ENCODE data around the gene KYAT1.

Gene KYAT1

DNA sequence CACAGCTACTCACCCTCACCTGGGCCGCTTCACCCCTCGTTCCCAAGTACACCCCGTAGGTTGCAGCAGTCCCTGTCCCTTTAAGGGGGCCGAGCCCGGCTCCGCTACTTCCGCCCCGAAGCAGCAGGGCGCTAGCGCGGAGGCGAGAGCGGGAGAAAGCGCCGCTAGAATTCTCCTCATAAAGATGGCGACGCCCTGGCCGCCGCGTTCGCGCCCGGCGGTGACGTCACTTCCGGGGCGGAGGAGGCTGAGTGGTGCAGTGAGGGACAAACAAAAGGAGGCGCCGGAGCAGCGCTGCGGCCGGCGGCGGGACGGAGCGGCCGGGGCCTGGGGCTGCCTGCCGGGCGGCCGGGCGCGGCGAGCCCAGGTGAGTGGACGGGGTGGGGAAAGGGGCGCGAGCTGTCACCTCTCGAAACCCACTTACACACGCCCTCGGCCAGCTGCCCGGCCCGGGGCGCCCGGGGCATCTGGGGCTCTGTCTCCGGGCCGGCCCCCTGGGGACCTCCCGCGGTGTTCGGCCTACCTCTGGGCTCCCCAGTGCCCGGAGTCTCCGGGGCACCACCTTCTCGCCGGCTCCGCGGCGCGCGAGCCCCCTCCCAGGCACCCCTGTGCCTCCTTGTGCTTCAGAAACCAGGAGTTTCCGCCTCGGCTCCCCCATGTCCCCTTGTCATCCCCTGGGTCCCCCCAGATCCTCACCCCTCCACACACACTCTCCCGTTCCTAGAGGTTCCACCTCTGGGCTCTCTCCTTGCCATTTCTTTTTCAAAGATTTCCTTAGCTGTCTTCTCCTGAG lies at the start of gene KYAT1, which contains the start of gene LRRC8A:
Gene KYAT1, minus strand, starts transcription at position 67 of the 793 bp plus-strand sequence. CDS start 36,545 bp downstream, outside the sequence.
Gene LRRC8A, plus strand, starts transcription at position 250 of the 793 bp plus-strand sequence. CDS start 25,032 bp downstream, outside the sequence.
- Histone ChIP-seq H3K27me3 (ENCODE audit: control insufficient read depth in 5 of 5, insufficient read depth in 4 of 5, low read length in 5 of 5) (no peaks in the 10 kb centered on the region), H3K4me1 (ENCODE audit: control insufficient read depth in 5 of 5, insufficient read depth in 5 of 5, low read length in 5 of 5) (peaks cover 16 to 69% (median 55%) of the 10 kb centered on the region in 5 donors), H3K27ac (ENCODE audit: low read depth, low read length) (peak within 1 kb of the TSS; percentile 84), H3K4me3 (ENCODE audit: low read depth in 1 of 5, low read length in 5 of 5) (peak within 1 kb of the TSS; percentile 76 to 94 (median 88)), H3K9me3 (ENCODE audit: control insufficient read depth in 5 of 5, low read length in 5 of 5) (no peaks in the 10 kb centered on the region), H3K9ac (ENCODE audit: low read length in 5 of 5) (peak within 1 kb of the TSS; percentile 83 to 95 (median 87)), H3K36me3 (ENCODE audit: control insufficient read depth in 5 of 5, insufficient read depth in 5 of 5, low read length in 5 of 5) (peaks cover 0 to 19% (median 15%) of the 10 kb centered on the region in 5 donors)

DNA sequence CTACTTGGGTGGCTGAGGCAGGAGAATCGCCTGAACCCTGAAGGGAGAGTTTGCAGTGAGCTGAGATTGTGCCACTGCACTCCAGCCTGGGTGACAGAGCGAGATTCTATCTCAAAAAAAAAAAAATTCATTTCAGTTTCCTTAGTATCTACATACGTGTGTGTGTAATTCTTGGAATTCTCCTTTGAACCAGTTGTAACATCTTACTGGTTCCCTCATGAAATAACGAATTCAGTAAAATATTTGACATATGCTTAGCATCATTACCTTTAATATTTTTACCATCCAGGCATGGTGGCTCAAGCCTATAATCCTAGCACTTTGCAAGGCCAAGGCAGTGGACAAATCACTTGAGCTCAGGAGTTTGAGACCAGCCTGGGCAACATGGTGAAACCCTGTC lies 47.8 kb upstream of the KYAT1 start:
- Histone ChIP-seq H3K9ac (ENCODE audit: low read length in 5 of 5) (no peak overlapping the region), H3K4me1 (ENCODE audit: control insufficient read depth in 5 of 5, insufficient read depth in 5 of 5, low read length in 5 of 5) (peaks cover 0 to 10% (median 2%) of the 10 kb centered on the region in 5 donors), H3K27ac (ENCODE audit: low read depth, low read length) (no peak overlapping the region), H3K36me3 (ENCODE audit: control insufficient read depth in 5 of 5, insufficient read depth in 5 of 5, low read length in 5 of 5) (peaks cover 0 to 10% (median 2%) of the 10 kb centered on the region in 5 donors), H3K4me3 (ENCODE audit: low read depth in 1 of 5, low read length in 5 of 5) (no peak overlapping the region), H3K9me3 (ENCODE audit: control insufficient read depth in 5 of 5, low read length in 5 of 5) (no peaks in the 10 kb centered on the region), H3K27me3 (ENCODE audit: control insufficient read depth in 5 of 5, insufficient read depth in 4 of 5, low read length in 5 of 5) (no peaks in the 10 kb centered on the region)

DNA sequence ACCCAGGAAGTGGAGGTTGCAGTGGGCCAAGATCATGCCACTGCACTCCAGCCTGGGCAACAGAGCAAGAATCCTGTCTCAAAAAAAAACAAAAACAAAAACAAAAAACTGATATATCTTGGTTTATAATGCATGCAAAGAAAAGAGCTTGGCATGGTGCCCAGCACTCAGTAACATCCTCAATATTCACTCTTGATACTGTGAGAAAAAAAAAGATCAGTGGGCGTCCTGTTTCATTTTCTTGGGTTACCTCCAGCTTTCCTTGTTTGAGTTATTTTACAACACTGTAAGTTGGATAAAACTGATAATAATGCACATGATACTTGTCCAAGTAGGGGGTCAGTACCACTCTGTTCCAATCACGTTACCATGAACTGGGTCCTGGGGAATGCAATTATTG lies 46.9 kb upstream of the KYAT1 start:
- Histone ChIP-seq H3K4me3 (ENCODE audit: low read depth in 1 of 5, low read length in 5 of 5) (no peak overlapping the region), H3K27ac (ENCODE audit: low read depth, low read length) (no peak overlapping the region), H3K27me3 (ENCODE audit: control insufficient read depth in 5 of 5, insufficient read depth in 4 of 5, low read length in 5 of 5) (no peaks in the 10 kb centered on the region), H3K4me1 (ENCODE audit: control insufficient read depth in 5 of 5, insufficient read depth in 5 of 5, low read length in 5 of 5) (peaks cover 0 to 10% (median 2%) of the 10 kb centered on the region in 5 donors), H3K9me3 (ENCODE audit: control insufficient read depth in 5 of 5, low read length in 5 of 5) (no peaks in the 10 kb centered on the region), H3K9ac (ENCODE audit: low read length in 5 of 5) (no peak overlapping the region), H3K36me3 (ENCODE audit: control insufficient read depth in 5 of 5, insufficient read depth in 5 of 5, low read length in 5 of 5) (peaks cover 0 to 7% (median 2%) of the 10 kb centered on the region in 5 donors)

DNA sequence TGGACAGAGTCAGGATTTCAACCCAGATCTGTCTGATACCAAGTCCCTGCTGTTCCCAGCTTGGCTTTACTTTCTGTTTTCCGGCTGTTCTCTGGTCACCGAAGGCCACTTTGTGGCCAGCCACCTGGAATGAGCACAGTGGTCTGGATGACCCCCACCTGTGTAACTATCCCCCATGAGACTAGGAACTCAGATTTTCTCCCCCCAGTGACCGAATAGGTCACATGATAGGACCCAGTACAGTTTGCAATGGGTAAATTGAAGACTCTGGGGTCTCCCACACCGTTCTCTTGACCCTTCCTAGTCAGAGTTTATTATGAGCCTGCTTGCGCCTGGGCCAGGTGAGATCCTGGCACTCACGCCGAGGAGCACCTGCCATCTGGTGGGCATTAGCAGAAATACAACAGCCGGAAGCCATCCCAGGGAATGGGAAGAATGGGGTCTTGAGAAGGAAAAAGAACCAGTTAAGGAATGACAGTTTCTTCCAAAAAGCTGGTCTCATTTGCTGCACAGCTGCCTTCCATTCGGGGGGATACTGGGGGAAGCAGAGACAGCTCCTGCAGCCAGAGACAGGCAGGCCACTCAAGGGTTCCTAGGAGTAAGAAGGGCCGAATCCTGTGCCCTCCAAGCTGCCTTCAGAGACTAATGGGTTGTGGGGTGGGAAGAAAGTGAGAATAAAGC lies 46.1 kb upstream of the KYAT1 start:
- Histone ChIP-seq H3K27me3 (ENCODE audit: control insufficient read depth in 5 of 5, insufficient read depth in 4 of 5, low read length in 5 of 5) (no peaks in the 10 kb centered on the region), H3K36me3 (ENCODE audit: control insufficient read depth in 5 of 5, insufficient read depth in 5 of 5, low read length in 5 of 5) (peaks cover 0 to 5% (median 2%) of the 10 kb centered on the region in 5 donors), H3K4me3 (ENCODE audit: low read depth in 1 of 5, low read length in 5 of 5) (no peak overlapping the region), H3K9me3 (ENCODE audit: control insufficient read depth in 5 of 5, low read length in 5 of 5) (no peaks in the 10 kb centered on the region), H3K4me1 (ENCODE audit: control insufficient read depth in 5 of 5, insufficient read depth in 5 of 5, low read length in 5 of 5) (peaks cover 2 to 10% (median 7%) of the 10 kb centered on the region in 5 donors), H3K9ac (ENCODE audit: low read length in 5 of 5) (no peak overlapping the region), H3K27ac (ENCODE audit: low read depth, low read length) (no peak overlapping the region)

DNA sequence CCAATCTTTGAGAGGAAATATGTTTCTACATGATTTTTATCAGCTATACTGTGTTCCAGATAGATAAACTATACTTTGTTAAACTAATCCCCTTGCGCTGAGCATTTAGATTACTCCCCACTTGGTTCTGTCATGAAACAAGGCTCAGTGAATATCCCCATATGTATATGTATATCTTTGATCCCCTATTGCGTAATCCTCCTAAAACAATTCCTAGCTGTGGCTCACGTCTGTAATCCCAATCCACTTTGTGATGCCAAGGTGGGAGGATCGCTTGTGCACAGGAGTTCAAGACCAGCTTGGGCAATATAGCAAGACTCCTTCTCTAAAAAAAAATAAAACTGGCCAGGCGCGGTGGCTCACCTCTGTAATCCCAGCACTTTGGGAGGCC lies 41.7 kb upstream of the KYAT1 start:
- H3K4me3 ChIP-seq (ENCODE audit: low read depth in 1 of 5, low read length in 5 of 5), result no peak overlapping the region
- no peak overlapping the region for H3K27ac ChIP-seq (ENCODE audit: low read depth, low read length)

DNA sequence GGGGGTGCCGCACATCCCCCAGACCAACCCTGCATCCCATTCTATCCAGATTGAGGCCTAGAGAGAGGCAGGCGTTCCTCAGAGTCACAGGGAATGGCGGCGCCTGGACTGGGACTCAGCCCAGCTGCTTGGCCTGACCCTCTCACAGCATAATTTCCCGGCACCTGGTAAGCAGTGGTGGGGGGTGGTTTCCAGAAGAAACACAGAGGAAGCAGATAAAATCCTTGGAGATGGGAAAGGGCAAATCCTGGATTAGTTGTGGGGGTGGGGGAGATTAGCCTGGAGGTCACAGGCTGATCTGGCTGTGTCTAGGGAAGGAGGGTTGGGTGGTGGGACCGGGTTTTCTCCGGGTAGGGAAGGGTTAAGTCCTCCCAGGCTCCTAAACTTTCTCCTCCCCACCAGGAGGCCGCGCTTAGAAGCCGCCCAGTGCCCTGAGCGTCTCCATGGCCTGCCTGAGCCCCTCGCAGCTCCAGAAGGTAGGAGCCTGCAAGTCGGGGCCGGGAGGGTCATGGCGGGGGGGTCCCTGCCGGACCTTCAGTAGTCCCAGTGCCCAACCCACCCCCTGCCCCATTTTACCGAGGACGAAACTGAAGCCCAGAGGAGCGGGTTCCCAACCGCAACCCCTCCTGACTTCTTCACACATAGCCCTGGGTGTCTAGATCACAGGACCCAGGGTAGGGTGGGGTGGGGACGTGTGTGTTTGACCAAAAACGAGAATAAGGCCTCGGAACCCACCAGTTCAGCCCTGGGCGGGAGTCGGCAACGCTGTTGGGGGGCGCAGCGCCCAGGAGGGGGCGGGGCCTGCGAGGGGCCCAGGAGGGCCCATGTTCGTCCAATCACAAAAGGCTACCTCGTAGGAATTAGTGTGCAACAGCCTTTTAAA lies 40.4 kb upstream of the KYAT1 start:
- H3K4me1 ChIP-seq (ENCODE audit: control insufficient read depth in 5 of 5, insufficient read depth in 5 of 5, low read length in 5 of 5), result peaks cover 8 to 45% (median 40%) of the 10 kb centered on the region in 5 donors
- peaks cover 0 to 11% (median 9%) of the 10 kb centered on the region in 5 donors for H3K36me3 ChIP-seq (ENCODE audit: control insufficient read depth in 5 of 5, insufficient read depth in 5 of 5, low read length in 5 of 5)
- no peaks in the 10 kb centered on the region for H3K27me3 ChIP-seq (ENCODE audit: control insufficient read depth in 5 of 5, insufficient read depth in 4 of 5, low read length in 5 of 5)
- peak overlapping the region; percentile 57 to 74 (median 63) for H3K4me3 ChIP-seq (ENCODE audit: low read depth in 1 of 5, low read length in 5 of 5)
- peak overlapping the region; percentile 56 for H3K27ac ChIP-seq (ENCODE audit: low read depth, low read length)
- H3K9ac ChIP-seq (ENCODE audit: low read length in 5 of 5), result peak overlapping the region; percentile 41 to 77 (median 68)
- H3K9me3 ChIP-seq (ENCODE audit: control insufficient read depth in 5 of 5, low read length in 5 of 5), result no peaks in the 10 kb centered on the region

More for the DNA sequence above, 41.7 kb upstream of the KYAT1 start:
- Histone ChIP-seq H3K4me1 (ENCODE audit: control insufficient read depth in 5 of 5, insufficient read depth in 5 of 5, low read length in 5 of 5) (peaks cover 9 to 40% (median 38%) of the 10 kb centered on the region in 5 donors), H3K36me3 (ENCODE audit: control insufficient read depth in 5 of 5, insufficient read depth in 5 of 5, low read length in 5 of 5) (peaks cover 0 to 5% (median 2%) of the 10 kb centered on the region in 5 donors), H3K9me3 (ENCODE audit: control insufficient read depth in 5 of 5, low read length in 5 of 5) (no peaks in the 10 kb centered on the region), H3K9ac (ENCODE audit: low read length in 5 of 5) (no peak overlapping the region), H3K27me3 (ENCODE audit: control insufficient read depth in 5 of 5, insufficient read depth in 4 of 5, low read length in 5 of 5) (no peaks in the 10 kb centered on the region)

DNA sequence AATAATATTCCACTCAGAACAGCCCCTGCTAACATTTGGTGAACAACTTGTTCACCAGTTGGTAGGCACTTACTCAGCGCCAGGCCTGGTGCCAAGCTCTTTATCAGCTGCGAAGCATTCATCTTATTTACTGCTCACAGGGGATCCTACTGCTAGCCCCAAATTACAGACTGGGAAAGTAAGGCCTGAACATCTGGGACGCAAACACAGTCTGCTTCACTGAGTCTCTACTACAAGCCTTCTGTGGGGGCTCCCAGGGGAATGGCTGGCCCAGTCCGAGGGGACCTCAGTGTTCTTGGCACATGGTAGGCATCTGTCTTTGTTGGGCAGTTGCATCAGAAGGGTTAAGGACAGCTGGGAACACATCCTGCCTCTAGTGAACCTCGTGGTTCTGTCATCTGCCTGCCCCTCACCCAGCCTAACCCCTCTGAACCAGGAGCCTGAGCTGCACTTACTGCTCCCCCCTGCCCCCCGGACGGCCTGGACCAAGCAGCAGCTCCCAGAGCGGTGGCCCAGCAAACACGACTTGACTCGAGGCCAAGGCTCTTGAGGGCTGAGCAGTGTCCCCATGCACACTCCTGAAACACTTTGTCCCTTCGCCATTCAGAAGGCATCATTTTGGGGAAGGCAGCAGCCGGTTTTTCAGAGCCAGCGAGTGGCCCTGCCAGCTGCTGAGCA lies 38.8 kb upstream of the KYAT1 start, which contains the start of gene PHYHD1:
Gene PHYHD1, plus strand, starts transcription at position 602 of the 678 bp plus-strand sequence. CDS start 1,342 bp downstream, outside the sequence.
- H3K4me3 ChIP-seq (ENCODE audit: low read depth in 1 of 5, low read length in 5 of 5), result peak within 1 kb of the TSS; percentile 57 to 74 (median 63)
- peaks cover 0 to 20% (median 10%) of the 10 kb centered on the region in 5 donors for H3K36me3 ChIP-seq (ENCODE audit: control insufficient read depth in 5 of 5, insufficient read depth in 5 of 5, low read length in 5 of 5)
- H3K4me1 ChIP-seq (ENCODE audit: control insufficient read depth in 5 of 5, insufficient read depth in 5 of 5, low read length in 5 of 5), result peaks cover 17 to 61% (median 56%) of the 10 kb centered on the region in 5 donors
- no peaks in the 10 kb centered on the region for H3K9me3 ChIP-seq (ENCODE audit: control insufficient read depth in 5 of 5, low read length in 5 of 5)
- no peaks in the 10 kb centered on the region for H3K27me3 ChIP-seq (ENCODE audit: control insufficient read depth in 5 of 5, insufficient read depth in 4 of 5, low read length in 5 of 5)
- H3K27ac ChIP-seq (ENCODE audit: low read depth, low read length), result peak within 1 kb of the TSS; percentile 76
- peak within 1 kb of the TSS; percentile 41 to 74 (median 66) for H3K9ac ChIP-seq (ENCODE audit: low read length in 5 of 5)

DNA sequence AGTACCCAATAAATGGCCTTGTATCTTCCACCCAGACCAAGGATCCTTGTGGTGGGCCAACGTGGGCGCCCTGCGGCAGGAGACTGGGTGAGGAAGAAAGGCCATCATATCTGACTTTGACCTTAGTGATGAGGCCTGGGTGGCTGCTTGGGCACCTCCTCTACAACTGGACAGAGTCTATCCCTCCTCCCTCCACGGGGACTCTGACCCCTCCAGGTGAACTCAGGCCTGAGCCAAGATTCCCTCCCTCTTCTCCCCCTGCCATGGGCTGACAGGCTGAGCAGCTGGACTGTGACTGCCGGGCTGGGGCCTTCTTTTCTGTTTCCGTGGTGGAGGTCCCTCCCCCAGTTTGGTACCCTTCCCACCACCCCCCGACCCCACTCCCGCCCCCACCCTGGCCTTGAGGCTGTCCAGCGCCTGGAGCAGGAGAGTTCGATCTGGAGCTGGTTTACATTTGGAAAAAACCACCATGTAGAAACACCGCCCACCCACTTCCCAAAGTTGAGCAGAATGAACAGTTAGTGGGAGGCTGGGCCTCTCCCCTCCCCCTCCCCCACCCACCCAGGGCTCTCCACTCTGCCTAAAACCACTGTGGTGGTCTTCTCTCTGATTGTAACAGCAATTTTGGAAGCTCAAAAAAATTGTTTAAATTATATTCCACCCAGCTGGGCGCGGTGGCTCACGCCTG lies 37.8 kb upstream of the KYAT1 start:
- Histone ChIP-seq H3K9ac (ENCODE audit: low read length in 5 of 5) (peak overlapping the region in 2 of 5 donors; percentile 7 to 41), H3K27me3 (ENCODE audit: control insufficient read depth in 5 of 5, insufficient read depth in 4 of 5, low read length in 5 of 5) (no peaks in the 10 kb centered on the region), H3K36me3 (ENCODE audit: control insufficient read depth in 5 of 5, insufficient read depth in 5 of 5, low read length in 5 of 5) (peaks cover 0 to 22% (median 10%) of the 10 kb centered on the region in 5 donors), H3K27ac (ENCODE audit: low read depth, low read length) (peak overlapping the region; percentile 37), H3K4me3 (ENCODE audit: low read depth in 1 of 5, low read length in 5 of 5) (no peak overlapping the region), H3K4me1 (ENCODE audit: control insufficient read depth in 5 of 5, insufficient read depth in 5 of 5, low read length in 5 of 5) (peaks cover 18 to 64% (median 61%) of the 10 kb centered on the region in 5 donors), H3K9me3 (ENCODE audit: control insufficient read depth in 5 of 5, low read length in 5 of 5) (no peaks in the 10 kb centered on the region)
